Esophagus muscularis mucosa (tissue), 3 donors: ENCODE measurements around the gene RBP3.

Source experiments
- CTCF ChIP-seq, 3 experiments: fragments of 200-600 bp in 2 of 3; fragments of 450-650 bp in 1 of 3; sonication (generic) in 2 of 3; IDR thresholded peaks; one replicate each; pipeline ENCODE4 v1.5.1; 2017 to 2019; ENCODE audit warnings: antibody characterized with exemption in 3 of 3, mild to moderate bottlenecking in 2 of 3, moderate library complexity in 1 of 3
- POLR2AphosphoS5 ChIP-seq, 2 donors: sonication (generic); formaldehyde crosslinking; IDR thresholded peaks; one replicate each; pipeline ENCODE4 v1.6.1; 2017; ENCODE audit warnings: antibody characterized with exemption in 2 of 2

- no peak for TF ChIP-seq POLR2AphosphoS5 (IDR thresholded peaks at IDR 0.05)
- no peak for TF ChIP-seq CTCF (IDR thresholded peaks at IDR 0.05)
Observed at GRCh38 chr10:47335906-47336305, 12.3 kb upstream of the RBP3 start.
